Loucy (cell line): Measurements from ENCODE around the gene CPNE6.

Source experiments
- H2AFZ ChIP-seq: fragments of 200-600 bp; sonication (generic); 2 replicates; pipeline ENCODE4 v1.6.0; 2016; ENCODE audit warnings: antibody characterized with exemption, mild to moderate bottlenecking, low read length, moderate library complexity
- H3F3A ChIP-seq: fragments of 200-600 bp; 2 replicates; pipeline ENCODE4 v1.6.0; 2016; ENCODE audit warnings: antibody characterized with exemption, low read depth, mild to moderate bottlenecking
- H3K27me3 ChIP-seq: fragments of 200-600 bp; sonication (generic); 2 replicates; pipeline ENCODE4 v1.6.1; 2014; ENCODE audit warnings: low read length, mild to moderate bottlenecking; ENCODE audit not compliant: insufficient read depth, poor library complexity, severe bottlenecking
- H3K36me3 ChIP-seq: fragments of 200-600 bp; sonication (generic); 2 replicates; pipeline ENCODE4 v1.6.1; 2016; ENCODE audit warnings: low read length; ENCODE audit not compliant: insufficient read depth
- H3K4me1 ChIP-seq: fragments of 200-600 bp; sonication (generic); 2 replicates; pipeline ENCODE4 v1.5.1; 2014; ENCODE audit warnings: low read length, mild to moderate bottlenecking; ENCODE audit not compliant: insufficient read depth, poor library complexity, severe bottlenecking
- H3K4me2 ChIP-seq: fragments of 200-600 bp; sonication (generic); 2 replicates; pipeline ENCODE4 v1.6.0; 2014; ENCODE audit warnings: antibody characterized with exemption, low read length, low read depth, mild to moderate bottlenecking; ENCODE audit not compliant: poor library complexity, severe bottlenecking
- H3K4me3 ChIP-seq: fragments of 200-600 bp; sonication (generic); 2 replicates; pipeline ENCODE4 v1.5.1; 2014; ENCODE audit warnings: low read length, mild to moderate bottlenecking, mixed read lengths; ENCODE audit not compliant: poor library complexity, severe bottlenecking
- H3K79me2 ChIP-seq: fragments of 200-600 bp; sonication (generic); 2 replicates; pipeline ENCODE4 v1.6.1; 2014; ENCODE audit warnings: low read length; ENCODE audit not compliant: insufficient read depth
- H3K9ac ChIP-seq: fragments of 200-600 bp; sonication (generic); 2 replicates; pipeline ENCODE4 v1.6.0; 2014; ENCODE audit warnings: mild to moderate bottlenecking, low read depth, low read length, moderate library complexity; ENCODE audit not compliant: poor library complexity, severe bottlenecking
- H3K9me2 ChIP-seq: fragments of 200-600 bp; sonication (generic); replicated peaks from 2 replicates; pipeline ENCODE4 v1.6.1; 2016; ENCODE audit warnings: low read depth, low read length, mixed read lengths
- H3K9me3 ChIP-seq: fragments of 200-600 bp; sonication (generic); 2 replicates; pipeline ENCODE4 v1.6.1; 2014; ENCODE audit warnings: mild to moderate bottlenecking, antibody characterized with exemption, low read length, low read depth; ENCODE audit not compliant: insufficient read depth
- H4K20me1 ChIP-seq: fragments of 200-600 bp; sonication (generic); 2 replicates; pipeline ENCODE4 v1.6.0; 2014; ENCODE audit warnings: antibody characterized with exemption, low read length, mild to moderate bottlenecking; ENCODE audit not compliant: insufficient read depth, poor library complexity, severe bottlenecking
- CTCF ChIP-seq: fragments of 200-600 bp; sonication (generic); conservative IDR thresholded peaks from 2 replicates; pipeline ENCODE4 v1.5.1; 2014; ENCODE audit warnings: mild to moderate bottlenecking, antibody characterized with exemption, low read length
- EZH2phosphoT487 ChIP-seq: fragments of 200-600 bp; IDR thresholded peaks from 2 replicates; pipeline ENCODE4 v1.6.1; 2018; ENCODE audit warnings: antibody characterized with exemption, mild to moderate bottlenecking, moderate library complexity, borderline replicate concordance

CPNE6 gene

GRCh38 chr14:24127673-24128072, 56.3 kb downstream of the CPNE6 start:
- no peak for TF ChIP-seq CTCF
- no peak for TF ChIP-seq EZH2phosphoT487

More at GRCh38 chr14:24127673-24128072, 56.3 kb downstream of the CPNE6 start:
- Histone ChIP-seq H3F3A (no peaks in the 10 kb centered on the region), H3K9me2 (no peaks in the 10 kb centered on the region), H3K4me3 (no peak overlapping the region), H2AFZ (no peak overlapping the region), H3K27me3 (no peaks in the 10 kb centered on the region), H3K9me3 (no peaks in the 10 kb centered on the region), H4K20me1 (no peaks in the 10 kb centered on the region), H3K4me1 (peaks cover 14% of the 10 kb centered on the region), H3K9ac (no peak overlapping the region), H3K36me3 (peaks cover 4% of the 10 kb centered on the region; the same call in 1 of the 2 replicates), H3K4me2 (no peak overlapping the region), H3K79me2 (no peaks in the 10 kb centered on the region)
